OCI-LY7 (cell line): ENCODE measurements around the gene POU6F2.

Source experiments
- CTCF ChIP-seq: fragments of 200-600 bp; sonication (generic); conservative IDR thresholded peaks from 2 replicates; pipeline ENCODE4 v1.5.1; 2014; ENCODE audit warnings: mild to moderate bottlenecking, antibody characterized with exemption, low read length, moderate library complexity, mixed read lengths
- EZH2phosphoT487 ChIP-seq: fragments of 200-600 bp; sonication (generic); IDR thresholded peaks from 2 replicates; pipeline ENCODE4 v1.6.1; 2018; ENCODE audit warnings: low read depth, borderline replicate concordance, mild to moderate bottlenecking, mixed run types, antibody characterized with exemption, low read length, moderate library complexity, mixed read lengths

- TF ChIP-seq CTCF (no peak), EZH2phosphoT487 (no peak)
Observed at GRCh38 chr7:39360038-39360437, 382.3 kb downstream of the POU6F2 start.
